Rectal smooth muscle tissue (tissue), 1 donor: ENCODE data around the gene HS3ST5.
"Not testable (repeated sequence)": the region's sequence is repeated elsewhere in the genome, so short reads cannot be mapped to it uniquely, and the experiment has no call there.

Experiments
- H3K27ac ChIP-seq: one replicate; pipeline ENCODE4 v1.7.0; 2013; ENCODE audit warnings: low read depth, low read length, inconsistent platforms
- H3K27me3 ChIP-seq: one replicate; pipeline ENCODE4 v1.7.0; 2013; ENCODE audit warnings: low read length; ENCODE audit not compliant: control insufficient read depth, insufficient read depth
- H3K36me3 ChIP-seq: one replicate; pipeline ENCODE4 v1.7.0; 2013; ENCODE audit warnings: low read length; ENCODE audit not compliant: control insufficient read depth, insufficient read depth
- H3K4me1 ChIP-seq: one replicate; pipeline ENCODE4 v1.7.0; 2013; ENCODE audit warnings: low read length; ENCODE audit not compliant: control insufficient read depth, insufficient read depth
- H3K4me3 ChIP-seq: one replicate; pipeline ENCODE4 v1.7.0; 2013; ENCODE audit warnings: low read length
- H3K9ac ChIP-seq: one replicate; pipeline ENCODE4 v1.7.0; 2013; ENCODE audit warnings: low read length

HS3ST5 gene

DNA sequence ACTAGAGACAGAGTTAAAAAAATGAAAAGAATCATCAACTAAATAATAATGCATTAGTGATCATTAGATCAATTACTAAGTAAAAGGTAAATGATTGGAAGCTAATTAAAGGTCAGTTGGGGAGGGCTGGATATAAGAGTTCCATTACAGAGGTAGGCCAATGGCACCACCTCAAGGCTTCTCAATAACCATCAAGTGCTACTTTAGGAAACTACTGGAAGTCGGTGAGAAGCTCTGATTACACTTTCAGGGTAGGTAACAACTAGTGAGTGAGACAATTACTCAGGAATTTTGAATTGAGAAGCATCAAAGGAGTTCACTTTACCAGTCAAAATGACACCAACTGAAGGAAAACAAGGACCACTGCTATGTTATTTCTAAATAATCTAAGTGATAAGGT lies 281.7 kb downstream of the HS3ST5 start:
- H3K4me1 ChIP-seq = no peaks in the 10 kb centered on the region
- H3K27ac ChIP-seq = no peak overlapping the region
- no peaks in the 10 kb centered on the region for H3K36me3 ChIP-seq
- no peak overlapping the region for H3K4me3 ChIP-seq
- H3K9ac ChIP-seq = no peak overlapping the region
- H3K27me3 ChIP-seq = no peaks in the 10 kb centered on the region

DNA sequence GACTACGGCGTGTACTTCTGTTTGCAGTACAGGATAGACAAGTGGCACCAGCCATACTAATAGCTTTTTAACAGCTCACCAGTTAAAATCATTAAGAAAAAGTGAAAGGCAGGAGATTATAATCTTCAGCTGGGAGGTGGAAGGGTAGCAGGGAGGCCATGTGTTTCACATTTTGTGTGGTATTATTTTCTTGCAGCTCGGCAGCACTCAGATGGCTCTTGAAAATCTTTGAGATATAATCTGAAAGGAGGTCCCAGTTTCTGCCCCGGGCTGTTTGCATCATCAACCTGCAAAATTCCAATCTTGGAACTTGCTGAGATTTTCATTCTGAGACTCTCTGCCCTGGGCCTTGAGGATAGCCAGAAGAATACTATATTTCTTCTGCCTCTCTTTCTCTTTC lies 284.4 kb downstream of the HS3ST5 start:
- H3K36me3 ChIP-seq = no peaks in the 10 kb centered on the region
- H3K9ac ChIP-seq = no peak overlapping the region
- H3K4me3 ChIP-seq = no peak overlapping the region
- H3K27ac ChIP-seq = no peak overlapping the region
- no peaks in the 10 kb centered on the region for H3K27me3 ChIP-seq
- no peaks in the 10 kb centered on the region for H3K4me1 ChIP-seq

DNA sequence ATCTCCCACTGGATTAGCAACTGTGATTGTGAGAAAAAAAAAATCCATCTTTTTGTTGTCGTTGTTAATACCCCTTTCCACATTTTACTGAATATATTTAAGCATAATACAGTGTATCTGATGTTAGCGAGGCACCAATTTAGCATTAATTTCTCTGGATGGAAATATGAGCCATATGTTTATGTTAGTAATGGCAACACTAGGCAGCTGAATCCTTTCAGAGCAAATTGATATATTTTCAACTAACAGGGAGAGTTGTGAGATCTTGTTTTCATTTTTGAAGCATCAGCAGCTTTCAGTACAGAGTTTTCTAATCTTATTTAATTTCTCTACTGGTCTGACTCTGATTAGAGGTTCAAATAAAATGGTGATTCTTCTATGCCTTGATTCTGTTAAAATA lies 287.1 kb downstream of the HS3ST5 start:
- Histone ChIP-seq H3K9ac (no peak overlapping the region), H3K4me1 (no peaks in the 10 kb centered on the region), H3K36me3 (no peaks in the 10 kb centered on the region), H3K27me3 (no peaks in the 10 kb centered on the region), H3K4me3 (no peak overlapping the region), H3K27ac (no peak overlapping the region)

DNA sequence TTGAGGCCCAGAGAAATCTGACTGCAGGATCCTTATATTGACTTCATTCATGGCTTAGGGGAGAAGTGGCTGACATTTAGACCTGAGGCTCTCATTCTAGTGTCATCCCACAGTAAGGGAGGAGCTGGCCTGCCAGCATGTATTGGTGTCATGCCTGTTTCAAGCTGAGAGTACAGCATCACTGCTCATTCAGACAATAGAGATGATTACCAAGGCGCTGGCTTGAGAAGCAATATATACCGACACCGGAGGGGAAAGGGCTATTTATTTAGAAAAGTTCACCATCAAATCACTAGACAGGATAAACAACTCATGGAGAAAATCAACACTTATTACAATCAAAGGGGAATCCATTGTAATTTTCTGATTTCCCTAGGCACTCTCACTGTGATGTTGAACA lies 287.5 kb downstream of the HS3ST5 start:
- no peak overlapping the region for H3K9ac ChIP-seq
- no peak overlapping the region for H3K27ac ChIP-seq
- no peaks in the 10 kb centered on the region for H3K36me3 ChIP-seq

DNA sequence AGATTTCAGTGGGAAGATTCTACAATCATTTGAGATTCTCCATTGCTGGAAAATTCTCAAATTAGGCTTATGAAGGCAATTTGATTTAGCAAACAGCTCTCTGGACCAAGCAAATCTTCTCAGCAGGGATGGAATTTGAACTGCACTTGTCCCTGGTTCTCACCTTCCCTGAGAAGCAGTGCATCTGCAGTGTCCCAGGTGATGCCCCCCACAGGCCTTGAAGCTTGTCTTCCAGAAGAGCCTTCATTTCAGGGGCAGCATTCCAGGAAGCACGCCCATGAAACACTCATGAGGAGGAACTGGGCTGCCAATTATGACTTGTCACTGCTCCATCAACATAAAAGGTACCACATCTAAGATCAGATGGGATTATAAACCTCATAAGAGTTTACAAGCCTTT lies 289.0 kb downstream of the HS3ST5 start:
- Histone ChIP-seq H3K4me3 (no peak overlapping the region), H3K27ac (no peak overlapping the region), H3K9ac (no peak overlapping the region), H3K27me3 (no peaks in the 10 kb centered on the region), H3K36me3 (no peaks in the 10 kb centered on the region), H3K4me1 (no peaks in the 10 kb centered on the region)

More for the DNA sequence above, 287.5 kb downstream of the HS3ST5 start:
- Histone ChIP-seq H3K4me1 (no peaks in the 10 kb centered on the region), H3K27me3 (no peaks in the 10 kb centered on the region), H3K4me3 (no peak overlapping the region)

DNA sequence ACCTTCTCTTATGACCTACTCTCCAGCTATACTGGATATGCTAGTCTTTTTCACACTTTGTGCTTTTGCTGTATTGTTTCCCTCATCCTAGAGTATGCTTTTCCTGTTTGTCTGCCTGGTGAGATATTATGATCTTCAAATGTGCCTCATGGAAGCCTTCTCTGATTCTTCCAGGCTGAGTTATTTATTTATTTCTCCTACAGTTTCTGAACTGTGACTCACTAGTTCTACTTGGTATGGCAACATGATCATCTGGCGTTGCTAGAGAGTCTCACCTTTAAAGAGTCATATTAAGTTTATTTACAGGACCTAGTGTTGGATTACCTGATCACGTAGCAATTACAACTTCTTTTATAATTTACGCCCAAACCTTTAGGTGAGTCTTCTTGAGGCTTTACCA lies 290.7 kb downstream of the HS3ST5 start:
- Histone ChIP-seq H3K9ac (no peak overlapping the region), H3K4me1 (no peaks in the 10 kb centered on the region)

DNA sequence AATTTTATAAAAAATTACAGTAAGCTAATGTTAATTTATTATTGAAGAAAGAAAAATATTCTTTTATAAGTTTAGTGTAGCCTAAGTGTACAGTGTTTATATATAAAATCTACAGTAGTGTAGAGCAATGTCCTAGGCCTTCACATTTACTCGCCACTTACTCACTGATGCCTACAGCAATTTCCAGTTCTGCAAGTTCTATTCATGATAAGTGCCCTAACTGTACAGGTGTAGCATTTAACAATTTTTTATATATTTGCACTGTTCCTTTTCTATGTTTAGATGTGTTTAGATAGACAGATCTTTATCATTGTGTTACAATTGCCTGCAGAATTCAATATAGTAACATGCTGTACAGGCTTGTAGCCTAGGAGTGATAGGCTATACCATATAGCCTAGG lies 291.8 kb downstream of the HS3ST5 start:
- H3K9ac ChIP-seq = no peak overlapping the region
- H3K4me1 ChIP-seq = no peaks in the 10 kb centered on the region

More for the DNA sequence above, 290.7 kb downstream of the HS3ST5 start:
- Histone ChIP-seq H3K27me3 (no peaks in the 10 kb centered on the region), H3K27ac (no peak overlapping the region), H3K36me3 (no peaks in the 10 kb centered on the region), H3K4me3 (no peak overlapping the region)

DNA sequence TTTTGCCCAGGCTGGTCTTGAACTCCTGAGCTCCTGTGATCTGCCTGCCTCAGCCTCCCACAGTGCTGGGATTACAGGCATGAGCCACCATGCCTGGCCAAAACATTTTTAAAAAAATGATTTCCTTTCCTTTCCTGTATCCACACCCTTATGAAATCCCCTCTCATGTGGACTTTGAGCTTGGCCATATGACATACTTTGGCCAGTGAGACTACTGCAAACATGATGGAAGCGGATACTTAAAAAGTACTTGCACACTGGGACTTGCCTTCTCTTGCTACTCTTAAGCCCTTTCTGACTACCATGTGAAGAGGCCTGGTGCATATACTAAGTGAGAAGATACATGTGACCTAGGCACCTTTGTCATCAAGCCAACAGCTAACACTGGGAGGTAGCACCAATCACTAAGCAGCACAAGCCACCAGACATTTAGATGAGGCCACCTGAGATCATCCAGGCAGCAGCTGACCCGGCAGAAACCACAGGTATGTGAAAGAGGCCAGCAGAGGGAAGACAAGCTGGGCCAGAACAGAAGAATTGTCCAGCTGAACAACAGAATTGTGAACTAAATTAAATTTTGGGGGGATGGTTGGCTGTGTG lies 293.4 kb downstream of the HS3ST5 start:
- H3K27ac ChIP-seq = no peak overlapping the region
- H3K36me3 ChIP-seq = no peaks in the 10 kb centered on the region
- no peak overlapping the region for H3K4me3 ChIP-seq
- H3K27me3 ChIP-seq = no peaks in the 10 kb centered on the region
- H3K9ac ChIP-seq = no peak overlapping the region
- H3K4me1 ChIP-seq = no peaks in the 10 kb centered on the region

More for the DNA sequence above, 291.8 kb downstream of the HS3ST5 start:
- Histone ChIP-seq H3K27ac (no peak overlapping the region), H3K27me3 (no peaks in the 10 kb centered on the region), H3K36me3 (no peaks in the 10 kb centered on the region), H3K4me3 (no peak overlapping the region)

DNA sequence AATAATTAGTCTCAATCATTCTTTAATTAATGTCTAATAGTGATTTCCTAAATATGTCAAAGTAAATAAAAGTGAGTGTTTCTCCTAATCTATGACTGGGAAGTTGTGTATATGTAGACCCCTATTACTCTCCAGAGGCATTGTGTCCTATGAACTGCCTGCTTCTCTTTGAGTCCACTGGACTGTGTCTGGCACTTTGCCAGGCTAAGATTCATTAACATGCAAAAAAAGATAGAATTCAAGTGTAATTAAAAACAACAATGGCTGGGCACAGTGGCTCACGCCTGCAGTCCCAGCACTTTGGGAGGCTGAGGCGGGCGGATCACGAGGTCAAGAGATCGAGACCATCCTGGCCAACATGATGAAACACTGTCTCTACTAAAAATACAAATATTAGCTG lies 298.3 kb downstream of the HS3ST5 start:
- H3K36me3 ChIP-seq, H3K9ac ChIP-seq, H3K4me3 ChIP-seq, H3K27ac ChIP-seq, H3K27me3 ChIP-seq, H3K4me1 ChIP-seq: not testable (repeated sequence)

DNA sequence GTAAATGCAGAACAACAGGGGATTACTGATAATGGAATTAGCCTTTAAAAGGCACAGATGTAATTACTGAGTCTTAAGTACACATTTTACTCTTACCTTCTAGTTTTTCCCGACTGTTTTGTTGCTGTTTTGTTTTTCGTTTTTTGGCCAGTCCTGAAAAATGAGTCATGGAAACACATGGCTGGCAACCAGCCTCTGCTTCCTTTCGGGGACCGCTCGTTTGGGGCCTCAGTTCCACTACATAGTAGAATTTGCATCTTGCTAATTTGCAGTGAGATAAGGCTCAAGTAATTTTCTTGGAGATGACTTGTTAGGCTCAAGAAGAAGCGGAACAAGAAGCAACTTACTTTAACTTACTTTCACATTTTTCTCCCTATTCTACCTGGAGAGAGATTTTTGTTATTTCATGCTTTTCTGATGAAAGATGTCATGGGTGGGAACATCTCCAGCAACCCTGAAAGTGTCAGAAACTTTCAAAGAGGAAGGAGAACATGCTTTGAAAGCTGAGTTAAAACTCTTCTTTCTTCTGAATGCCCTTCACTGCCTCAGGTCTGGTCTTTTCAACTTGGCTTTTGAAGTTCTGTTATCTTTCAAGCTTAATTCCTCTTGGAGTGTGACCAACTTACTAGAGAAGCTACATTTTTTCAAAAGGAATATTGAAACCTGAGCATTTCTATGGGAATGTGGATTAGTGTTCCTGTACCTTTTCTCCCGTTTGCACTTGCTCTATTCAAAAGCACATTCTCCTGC lies 300.4 kb downstream of the HS3ST5 start:
- no peak overlapping the region for H3K9ac ChIP-seq
- H3K4me1 ChIP-seq = no peaks in the 10 kb centered on the region
- no peak overlapping the region for H3K27ac ChIP-seq
- no peak overlapping the region for H3K4me3 ChIP-seq
- H3K27me3 ChIP-seq = no peaks in the 10 kb centered on the region
- no peaks in the 10 kb centered on the region for H3K36me3 ChIP-seq

DNA sequence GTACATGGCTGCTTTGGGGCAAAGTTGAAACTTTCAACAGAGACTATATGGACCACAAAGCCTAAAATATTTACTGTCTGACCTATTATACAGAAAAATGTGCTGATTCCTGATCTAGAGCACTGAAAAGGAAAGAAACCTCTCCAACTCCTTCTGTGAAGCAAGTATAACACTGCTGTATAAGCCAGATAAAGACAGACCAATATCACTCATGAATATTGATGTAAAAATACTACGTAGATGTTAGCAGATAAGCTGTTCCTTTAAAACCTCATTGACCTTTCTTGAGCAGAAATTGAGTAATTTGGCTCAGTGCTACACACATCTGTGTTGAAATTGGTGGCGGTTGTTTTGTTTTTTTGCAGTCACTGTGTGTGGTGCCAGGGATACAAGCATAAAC lies 302.0 kb downstream of the HS3ST5 start:
- Histone ChIP-seq H3K4me1 (no peaks in the 10 kb centered on the region), H3K36me3 (no peaks in the 10 kb centered on the region), H3K27ac (no peak overlapping the region), H3K9ac (no peak overlapping the region), H3K27me3 (no peaks in the 10 kb centered on the region), H3K4me3 (no peak overlapping the region)

DNA sequence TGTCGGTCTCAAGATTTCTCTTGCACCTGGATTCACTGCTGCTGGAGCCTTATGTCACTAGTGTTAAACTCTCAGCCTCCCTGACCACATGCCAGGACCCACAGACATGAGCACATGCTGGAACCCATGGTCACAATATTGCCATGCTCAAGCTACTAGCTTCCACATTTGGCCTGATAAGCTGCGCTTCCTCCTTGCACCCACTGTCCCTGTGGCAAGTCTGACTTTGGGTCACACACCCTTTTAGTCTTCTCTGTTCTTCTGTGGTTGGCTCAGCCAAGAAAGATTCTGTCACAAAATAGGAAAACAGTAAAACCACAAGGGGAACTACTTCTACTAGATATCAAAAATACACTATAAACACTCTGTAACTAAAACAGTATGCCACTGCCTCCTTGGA lies 303.0 kb downstream of the HS3ST5 start:
- Histone ChIP-seq H3K27me3 (no peaks in the 10 kb centered on the region), H3K9ac (no peak overlapping the region), H3K4me3 (no peak overlapping the region), H3K36me3 (no peaks in the 10 kb centered on the region), H3K4me1 (no peaks in the 10 kb centered on the region), H3K27ac (no peak overlapping the region)

DNA sequence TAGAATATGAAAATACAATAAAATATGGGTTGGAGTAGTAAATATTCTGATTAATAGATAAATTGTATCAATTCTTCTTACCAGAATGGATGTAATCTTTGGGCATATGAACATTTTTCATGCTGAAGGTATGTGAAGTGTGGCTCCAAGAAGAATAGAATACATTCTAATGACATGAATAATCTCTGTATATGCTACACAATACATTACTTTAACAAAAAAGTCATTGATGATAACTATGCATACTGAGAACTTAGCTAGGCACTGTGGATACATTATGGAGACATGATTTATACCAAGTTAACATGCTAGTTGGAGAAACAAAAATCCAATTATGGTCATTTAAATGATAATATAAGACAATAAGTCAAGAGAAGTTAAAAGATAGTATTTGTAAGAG lies 309.2 kb downstream of the HS3ST5 start:
- Histone ChIP-seq H3K9ac (no peak overlapping the region), H3K27ac (no peak overlapping the region), H3K4me3 (no peak overlapping the region), H3K27me3 (no peaks in the 10 kb centered on the region), H3K4me1 (no peaks in the 10 kb centered on the region), H3K36me3 (no peaks in the 10 kb centered on the region)
